Glomerular visceral epithelial cell (primary cell): ENCODE measurements around the gene RNFT2.

Source experiments
- DNase-seq: peaks from one replicate; pipeline ENCODE4 v3.0.0-alpha.2; 2016; ENCODE audit errors: extremely low spot score

RNFT2 gene

GRCh38 chr12:116833474-116833873 lies 95.4 kb downstream of the RNFT2 start:
- no peak for DNase-seq

GRCh38 chr12:116835484-116835883 lies 97.4 kb downstream of the RNFT2 start:
- DNase-seq = no peak

- DNase-seq = no peak
Observed at GRCh38 chr12:116837097-116837496, 99.0 kb downstream of the RNFT2 start.

GRCh38 chr12:116838365-116838764 lies 100.2 kb downstream of the RNFT2 start:
- DNase-seq = no peak

- no peak for DNase-seq
Observed at GRCh38 chr12:116839287-116839830, 101.2 kb downstream of the RNFT2 start.

GRCh38 chr12:116843085-116843484 lies 105.0 kb downstream of the RNFT2 start:
- DNase-seq = no peak

- no peak for DNase-seq
Observed at GRCh38 chr12:116849216-116849615, 111.1 kb downstream of the RNFT2 start.

- DNase-seq = no peak
Observed at GRCh38 chr12:116852303-116852702, 114.2 kb downstream of the RNFT2 start.

GRCh38 chr12:116853507-116853906 lies 115.4 kb downstream of the RNFT2 start:
- no peak for DNase-seq

GRCh38 chr12:116855744-116856470 lies 117.8 kb downstream of the RNFT2 start:
- DNase-seq = no peak

GRCh38 chr12:116856729-116857128 lies 118.6 kb downstream of the RNFT2 start:
- no peak for DNase-seq

GRCh38 chr12:116859079-116859478 lies 121.0 kb downstream of the RNFT2 start:
- DNase-seq = no peak

GRCh38 chr12:116860263-116860662 lies 122.1 kb downstream of the RNFT2 start:
- no peak for DNase-seq

- peak; percentile 49 for DNase-seq
Observed at GRCh38 chr12:116861320-116861719, 123.2 kb downstream of the RNFT2 start.

- no peak for DNase-seq
Observed at GRCh38 chr12:116862167-116862566, 124.1 kb downstream of the RNFT2 start.

- DNase-seq = peak; percentile 16
Observed at GRCh38 chr12:116863275-116863767, 125.2 kb downstream of the RNFT2 start.

- peak; percentile 26 for DNase-seq
Observed at GRCh38 chr12:116864371-116865160, 126.5 kb downstream of the RNFT2 start.

- DNase-seq = no peak
Observed at GRCh38 chr12:116867523-116867922, 129.4 kb downstream of the RNFT2 start.

GRCh38 chr12:116870306-116870705 lies 132.2 kb downstream of the RNFT2 start:
- DNase-seq = no peak

GRCh38 chr12:116874324-116874995 lies 136.3 kb downstream of the RNFT2 start:
- DNase-seq = no peak

GRCh38 chr12:116876151-116876869 lies 138.2 kb downstream of the RNFT2 start:
- DNase-seq = no peak
